ENCODE data around the gene FAAP20.
A peak's percentile ranks its signal among the peaks of the same experiment; 100 is the strongest.

Gene FAAP20

DNA sequence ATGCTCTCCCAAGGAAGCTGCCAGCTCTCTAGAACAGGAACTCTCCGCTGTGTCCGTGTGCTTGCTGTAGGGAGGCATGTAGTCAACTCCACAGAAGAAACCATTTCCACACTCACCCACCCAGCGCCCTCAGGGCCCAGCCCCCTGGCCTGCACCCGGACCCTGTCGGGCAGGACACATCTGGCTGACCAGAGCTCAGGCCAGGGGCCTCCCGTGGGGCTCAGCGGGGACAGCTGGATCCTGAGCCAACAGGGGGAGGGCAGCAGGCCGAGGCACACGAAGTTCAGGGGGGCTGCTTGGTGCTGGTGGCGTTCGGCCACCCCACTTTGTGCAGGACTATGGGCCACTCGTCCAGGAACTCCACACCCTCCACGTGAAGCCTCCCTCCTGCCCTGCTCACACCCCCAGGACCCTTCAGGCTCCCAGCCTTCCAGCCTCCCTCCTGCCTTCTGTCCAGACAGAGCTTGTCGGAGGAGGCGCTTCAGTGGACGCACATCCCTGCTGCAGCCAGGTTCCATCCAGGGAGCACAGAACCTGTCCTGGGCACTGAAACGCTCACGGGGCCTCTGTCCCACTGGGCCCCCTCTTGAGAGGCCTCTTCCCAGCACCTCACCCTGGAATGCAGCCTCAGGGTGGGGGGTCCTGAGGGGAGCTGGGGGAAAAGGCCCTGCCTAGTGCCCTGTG lies 15.0 kb upstream of the FAAP20 start:
- DNase-seq, result no peak

DNA sequence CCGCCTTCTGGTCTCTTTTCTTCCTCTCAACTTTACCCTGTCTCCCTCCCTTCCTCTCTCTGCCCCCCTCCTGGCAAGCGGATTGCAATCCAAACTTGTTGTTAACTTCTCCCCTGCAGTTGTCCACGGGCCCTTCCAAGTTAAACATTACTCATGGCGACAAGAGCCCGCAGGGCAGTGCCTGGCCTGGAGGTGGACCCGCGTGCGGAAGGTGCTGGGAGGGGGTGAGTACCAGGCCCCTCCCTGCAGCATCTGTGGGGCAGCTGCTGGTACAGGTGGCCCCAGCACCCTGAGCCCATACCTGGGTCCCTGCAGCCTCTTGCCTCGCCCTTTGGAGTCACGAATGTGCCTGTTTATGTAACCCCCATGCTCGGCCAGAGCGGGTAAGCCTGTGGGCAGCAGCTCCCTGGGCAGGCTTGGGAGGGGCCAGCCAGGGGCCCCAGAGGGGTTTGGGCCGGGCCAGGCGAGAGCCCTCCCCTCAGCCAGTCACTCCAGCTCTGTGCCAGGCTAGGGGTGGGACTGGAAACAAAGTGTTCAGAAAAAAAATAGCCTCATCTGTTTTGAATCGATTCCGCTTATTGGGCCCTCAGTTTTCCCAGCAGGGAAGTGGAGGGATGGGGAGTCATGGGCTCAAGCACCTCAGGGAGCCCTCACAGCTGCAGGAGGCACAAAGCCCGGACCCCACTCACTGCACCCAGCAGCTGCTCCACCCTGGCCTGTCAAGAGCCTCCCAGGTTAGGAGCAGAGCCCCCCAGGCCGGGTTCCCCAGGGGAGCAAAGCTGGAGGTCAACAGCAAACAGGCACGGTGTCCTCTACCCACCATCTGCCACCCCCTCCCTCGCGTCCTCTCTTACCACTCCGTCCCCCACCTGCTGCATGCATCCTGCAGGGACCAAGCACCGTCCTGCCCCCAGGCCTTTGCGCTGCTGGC lies 14.0 kb upstream of the FAAP20 start:
- no peak for DNase-seq

DNA sequence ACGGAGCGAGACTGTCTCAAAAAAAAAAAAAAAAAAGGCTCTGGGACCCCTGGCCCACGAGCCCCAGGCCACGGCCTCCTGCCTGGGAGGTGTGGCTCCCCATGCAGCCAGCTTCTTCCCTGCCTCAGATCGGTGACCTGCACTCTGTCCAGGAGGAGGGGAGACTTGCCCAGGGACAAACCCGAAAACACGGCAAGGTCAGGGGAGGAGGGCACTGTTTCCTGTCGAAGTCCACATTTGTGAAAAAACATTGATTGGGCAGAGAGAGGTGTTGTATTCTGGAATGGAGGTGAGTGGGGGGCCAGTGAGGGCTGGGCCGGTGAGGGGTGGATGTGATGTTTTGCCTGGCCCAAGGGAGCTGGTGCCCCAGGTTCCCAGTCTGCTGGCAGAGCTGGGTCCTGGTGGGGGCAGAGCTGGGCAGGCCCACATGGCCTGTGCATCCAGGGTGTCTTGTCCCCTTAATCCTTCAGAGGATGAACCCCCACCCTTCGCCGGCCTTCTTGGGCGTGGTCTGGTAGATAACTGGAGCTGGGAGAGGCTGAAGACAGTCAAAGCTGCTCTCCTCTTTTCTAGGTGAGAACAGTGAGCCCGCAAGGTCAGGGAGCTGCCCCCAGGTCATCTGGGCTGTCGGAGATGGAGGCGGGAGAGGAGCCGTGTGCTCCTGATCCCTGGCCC lies 12.4 kb upstream of the FAAP20 start:
- no peak for DNase-seq

DNA sequence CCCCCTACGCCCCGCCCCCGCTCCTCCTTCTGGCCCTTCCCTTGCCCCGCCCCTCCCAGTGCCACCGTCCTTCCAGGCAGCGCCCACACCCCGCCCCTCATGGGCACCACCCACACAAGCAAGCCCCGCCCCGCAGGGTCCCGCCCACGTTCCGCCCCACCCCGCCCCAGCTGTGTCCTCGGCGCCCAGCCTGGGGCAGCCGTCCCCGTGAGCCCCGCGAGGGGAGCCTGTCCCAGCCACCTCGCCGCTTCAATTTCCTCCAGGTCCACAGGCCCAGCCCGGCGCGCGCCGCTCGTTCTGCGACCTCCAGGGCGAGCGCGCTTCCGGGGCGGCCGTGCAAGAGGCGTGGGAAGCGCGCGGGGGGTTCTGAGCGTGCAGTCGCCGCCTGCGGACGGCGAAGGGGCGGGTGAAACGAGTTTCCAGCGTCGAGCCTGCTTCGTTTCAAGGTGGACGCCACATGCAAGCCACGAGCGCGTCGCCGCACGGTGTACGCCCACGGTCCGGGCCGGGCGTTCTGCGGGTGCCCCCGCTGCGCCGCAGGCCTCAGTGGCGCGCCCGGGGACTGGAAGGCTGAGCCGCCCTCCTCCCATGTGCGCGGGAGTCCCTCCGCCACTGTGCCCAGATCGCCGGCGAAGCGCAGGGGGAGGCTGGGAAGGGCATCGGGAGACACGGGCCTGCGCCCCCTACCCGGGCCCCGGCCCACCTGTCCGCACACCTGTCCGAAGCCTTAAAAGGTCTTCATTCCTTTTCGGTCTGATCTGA lies 10.8 kb upstream of the FAAP20 start:
- DNase-seq, result no peak

DNA sequence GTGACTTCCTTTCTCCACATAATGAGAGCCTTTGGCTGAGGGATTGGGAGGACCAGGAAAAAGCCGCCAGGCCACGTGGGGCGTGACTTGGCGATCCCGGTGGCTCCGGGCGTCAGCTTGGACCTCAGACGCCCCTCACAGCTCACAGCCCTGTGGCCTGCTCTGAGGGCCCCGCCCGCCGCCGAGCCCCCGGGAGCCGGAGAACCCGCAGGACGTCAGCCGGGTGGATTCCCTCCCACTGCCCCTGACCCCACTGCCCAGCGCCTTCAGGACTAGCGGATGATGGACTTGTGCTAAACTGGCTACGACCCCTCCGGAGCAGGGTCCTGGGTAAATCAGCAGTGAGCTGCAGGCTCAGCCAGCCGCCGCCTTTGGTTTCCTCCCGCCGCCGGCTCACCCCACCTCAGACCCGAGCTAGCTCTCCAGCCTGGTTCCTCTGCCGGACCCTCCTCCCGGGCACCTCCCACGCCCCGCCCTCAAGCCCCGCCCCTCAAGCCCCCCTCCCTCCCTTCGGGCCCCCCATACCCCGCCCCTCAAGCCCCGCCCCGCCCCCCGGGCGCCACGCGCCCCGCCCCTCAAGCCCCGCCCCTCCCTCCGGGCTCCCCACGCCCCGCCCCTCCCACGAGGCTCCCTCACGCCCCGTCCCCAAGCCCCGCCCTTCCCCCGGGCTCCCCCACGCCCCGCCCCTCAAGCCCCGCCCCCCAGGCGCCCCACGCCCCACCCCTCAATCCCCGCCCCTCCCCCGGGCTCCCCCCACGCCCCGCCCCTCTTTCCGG lies 10.0 kb upstream of the FAAP20 start:
- peak; percentile 94 for DNase-seq

DNA sequence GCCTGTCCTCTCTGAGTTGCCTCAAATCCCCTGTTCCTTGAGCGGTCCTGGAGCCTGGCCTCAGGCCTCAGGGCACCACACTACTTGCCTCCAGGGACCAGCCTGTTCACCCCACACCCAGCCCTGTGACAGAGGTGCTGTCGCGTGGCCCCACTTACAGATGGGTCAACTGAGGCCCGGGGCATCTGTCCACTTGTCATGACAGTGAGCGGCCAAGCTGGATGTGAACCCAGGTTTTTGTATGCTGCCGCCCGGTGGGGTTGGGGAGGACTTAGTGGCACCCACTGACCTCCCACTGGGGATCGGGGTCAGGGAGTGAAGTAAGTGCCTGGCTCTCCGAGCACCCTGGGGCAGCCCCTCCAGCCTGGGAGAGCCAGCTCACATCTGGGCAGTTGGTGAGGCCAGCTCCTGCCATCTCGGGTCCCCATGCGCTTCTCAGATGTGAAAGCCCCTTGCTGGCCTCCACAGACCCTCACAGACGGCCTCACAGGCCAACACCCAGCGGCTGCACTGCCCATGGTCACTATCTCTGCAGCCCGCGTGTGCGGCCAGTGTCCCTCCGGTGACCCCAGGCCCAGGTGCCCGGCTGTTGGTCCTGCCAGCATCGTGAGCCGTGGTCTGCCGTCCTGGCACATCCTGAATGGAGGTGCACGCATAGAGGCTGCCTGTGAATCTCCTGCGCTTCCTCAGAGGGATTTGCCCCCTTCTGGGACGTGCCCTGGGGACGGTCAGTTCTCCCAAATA lies 9.3 kb upstream of the FAAP20 start:
- no peak for DNase-seq

DNA sequence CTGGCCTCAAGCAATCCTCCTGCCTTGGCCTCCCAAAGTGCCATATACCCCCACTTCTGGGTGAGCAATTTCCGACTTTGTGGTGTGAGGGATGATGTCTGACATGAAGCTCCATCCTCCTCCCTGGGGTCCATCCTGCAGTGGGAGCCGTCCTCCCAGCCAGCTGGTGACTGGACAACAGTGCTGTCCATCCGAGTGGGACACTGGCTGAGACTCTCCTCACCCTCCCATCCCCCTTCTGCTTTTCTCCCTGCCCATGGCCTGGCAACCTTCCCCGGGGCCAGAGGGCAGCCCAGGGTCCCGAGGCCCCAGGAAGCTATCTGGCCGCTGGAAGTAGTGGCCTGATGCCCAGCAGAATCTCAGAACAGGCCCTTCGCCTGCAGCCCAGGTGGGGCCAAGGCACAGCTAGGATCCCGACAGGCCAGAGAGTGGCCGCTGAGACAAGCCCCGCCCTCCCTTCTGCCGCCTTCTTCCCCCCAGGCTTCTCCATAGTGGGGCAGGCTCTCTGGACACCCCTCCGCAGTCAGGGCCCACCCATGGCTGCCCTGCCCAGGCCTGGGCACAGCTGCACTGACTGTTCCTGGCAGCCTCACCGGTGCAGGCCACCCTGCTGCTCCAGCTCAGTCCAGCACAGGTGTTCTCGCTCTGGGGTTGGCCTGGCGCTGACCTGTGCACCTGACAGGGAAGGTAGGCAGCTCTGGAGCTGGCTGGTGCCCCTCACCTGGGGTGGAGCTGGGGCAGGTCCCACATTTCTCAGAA lies 8.4 kb upstream of the FAAP20 start:
- no peak for DNase-seq

DNA sequence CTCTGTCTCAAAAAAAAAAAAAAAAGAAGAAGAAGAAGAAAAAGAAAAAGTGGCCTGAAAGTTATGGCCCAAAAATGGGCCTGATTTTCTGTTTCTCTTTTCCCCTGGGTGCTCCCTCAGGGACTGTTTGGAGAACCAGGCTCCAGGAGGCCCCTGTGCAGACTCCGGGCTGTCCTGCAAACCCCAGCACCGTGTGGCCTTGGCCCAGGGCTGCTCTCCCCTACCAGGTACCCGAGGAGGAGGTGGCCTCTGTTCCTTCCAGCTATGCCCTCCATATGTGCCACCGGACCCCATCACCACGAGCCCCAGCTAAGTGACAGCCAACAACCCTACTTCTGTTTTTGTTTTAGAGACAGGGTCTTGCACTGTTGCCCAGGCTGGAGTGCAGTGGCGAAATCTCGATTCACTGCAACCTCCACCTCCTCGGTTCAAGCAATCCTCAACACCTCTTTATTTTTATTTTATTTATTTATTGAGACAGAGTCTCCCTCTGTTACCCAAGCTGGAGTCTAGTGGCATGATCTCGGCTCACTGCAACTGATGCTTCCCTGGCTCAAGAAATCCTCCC lies 7.5 kb upstream of the FAAP20 start:
- DNase-seq, result no peak

DNA sequence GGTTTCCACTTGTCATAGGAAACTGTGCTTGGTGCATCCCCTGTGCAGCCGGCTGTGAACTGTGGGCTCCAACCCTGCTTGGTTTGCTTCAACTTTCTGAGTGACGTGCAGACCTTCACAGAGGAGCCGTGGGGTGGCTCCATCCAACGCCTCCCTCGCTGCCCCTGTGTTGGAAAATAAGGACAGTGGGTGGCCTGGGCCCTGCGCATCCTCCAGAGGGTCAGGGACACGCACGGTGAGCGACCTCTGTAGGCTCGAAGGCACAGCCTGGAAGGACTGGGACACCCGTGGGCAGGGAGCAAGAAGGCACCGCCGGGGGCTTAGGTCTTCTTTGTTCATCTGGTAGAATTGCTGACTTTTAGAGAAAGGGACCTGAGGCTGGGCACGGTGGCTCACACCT lies 6.5 kb upstream of the FAAP20 start:
- DNase-seq, result no peak

DNA sequence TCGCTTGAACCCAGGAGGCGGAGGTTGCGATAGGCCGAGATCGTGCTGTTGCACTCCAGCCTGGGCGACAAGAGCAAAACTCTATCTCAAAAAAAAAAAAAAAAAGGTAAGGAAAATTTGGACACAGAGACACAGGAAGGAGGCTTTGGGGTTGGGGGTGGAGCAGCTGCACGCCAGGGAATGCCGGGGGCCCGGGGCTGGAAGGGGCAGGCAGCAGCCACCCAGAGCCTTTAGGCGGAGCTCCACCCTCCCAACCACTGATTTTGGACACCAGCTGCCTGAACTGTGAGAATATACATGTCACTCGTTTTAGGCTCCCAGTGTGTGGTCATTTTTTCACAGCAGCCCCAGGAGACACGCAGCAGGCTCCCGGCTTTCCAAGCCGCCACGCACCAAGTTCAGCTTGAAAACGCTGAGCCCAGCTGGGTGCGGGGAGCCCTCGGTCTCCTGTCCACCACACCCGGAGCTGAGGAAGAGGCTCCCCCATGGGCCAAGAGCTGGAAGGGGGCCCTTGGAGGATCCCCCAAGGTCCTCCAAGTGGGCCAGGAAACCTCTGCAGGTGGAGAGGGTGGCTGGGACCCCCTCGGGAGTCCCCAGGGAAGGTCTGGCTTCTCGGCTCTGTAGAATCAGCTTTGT lies 5.9 kb upstream of the FAAP20 start:
- no peak for DNase-seq

DNA sequence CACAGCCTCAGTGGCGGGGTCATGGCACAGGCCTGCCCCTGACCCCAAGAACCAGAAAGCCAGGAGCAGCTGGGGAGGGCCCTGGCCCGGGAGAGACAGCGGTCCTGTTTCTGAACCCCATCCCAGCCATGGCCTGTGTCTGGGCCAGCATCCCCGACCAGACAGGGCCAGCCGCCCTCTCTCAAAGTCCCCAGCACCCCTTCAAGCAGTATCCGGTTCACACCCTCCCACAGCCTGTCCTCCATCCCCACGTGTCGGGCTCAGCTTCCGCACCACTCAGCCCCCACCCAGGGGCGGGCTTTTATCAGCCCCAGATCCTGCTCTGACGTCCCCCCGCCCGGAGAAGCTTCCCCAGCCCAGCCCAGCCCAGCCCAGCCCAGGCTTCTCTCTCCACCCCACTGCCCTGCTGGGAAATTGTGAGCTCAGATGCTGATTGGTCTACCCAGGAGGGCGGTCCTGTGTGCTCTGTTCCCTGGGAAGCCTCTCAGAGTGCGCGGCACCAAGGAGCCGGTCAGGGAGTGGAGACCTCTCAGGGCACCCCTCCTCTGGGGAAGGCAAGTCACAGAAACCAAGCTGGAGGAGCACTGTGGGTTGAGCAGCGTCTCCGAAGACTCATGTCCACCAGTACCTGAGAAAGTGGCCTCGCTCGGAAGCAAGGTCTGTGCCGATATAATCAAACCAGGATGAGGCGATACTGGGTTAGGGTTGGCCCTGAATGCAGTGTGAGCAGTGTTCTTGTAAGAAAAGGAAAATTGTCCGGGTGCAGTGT lies 4.7 kb upstream of the FAAP20 start:
- DNase-seq, result no peak

DNA sequence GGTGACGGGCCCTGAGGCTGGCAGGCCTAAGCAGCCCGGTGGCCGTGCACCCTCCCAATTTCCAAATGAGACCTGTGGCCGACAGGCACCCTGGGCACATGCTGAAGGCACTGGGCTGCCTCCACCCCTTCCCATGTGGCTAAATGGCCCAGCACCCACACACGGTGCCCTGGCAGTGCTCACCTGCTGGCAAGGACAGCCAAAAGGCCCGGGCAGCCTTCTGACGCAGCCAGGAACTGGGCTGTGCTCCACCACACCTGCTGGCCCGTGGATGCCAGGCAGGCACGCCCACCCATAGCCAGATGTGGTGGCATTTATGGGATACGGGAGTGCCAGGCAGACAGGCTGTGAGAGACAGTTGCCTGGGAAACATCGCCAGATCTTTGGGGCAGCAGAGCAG lies 4.0 kb upstream of the FAAP20 start:
- DNase-seq, result no peak

DNA sequence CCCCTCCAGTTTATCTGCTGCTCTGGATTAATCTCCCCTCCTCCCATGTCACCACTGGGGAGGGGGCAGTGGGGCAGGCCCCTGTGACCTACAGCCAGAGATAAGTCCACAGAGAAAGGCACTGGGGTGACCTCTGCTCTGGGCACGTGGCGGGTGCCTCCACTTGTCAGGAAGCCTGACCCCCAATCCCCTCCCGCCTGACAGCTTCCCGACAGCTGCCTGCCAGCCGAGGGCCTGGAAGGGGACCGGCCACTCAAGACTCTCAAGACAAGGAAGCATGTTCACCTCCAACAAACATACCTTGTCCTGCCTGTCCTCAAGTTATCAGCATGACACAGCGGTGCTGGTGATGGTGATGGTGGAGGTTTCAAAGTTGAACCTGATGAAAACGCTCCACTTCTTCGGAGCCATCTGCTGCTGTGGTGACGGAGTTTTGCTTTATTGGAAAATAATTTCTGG lies 3.2 kb upstream of the FAAP20 start:
- no peak for DNase-seq

DNA sequence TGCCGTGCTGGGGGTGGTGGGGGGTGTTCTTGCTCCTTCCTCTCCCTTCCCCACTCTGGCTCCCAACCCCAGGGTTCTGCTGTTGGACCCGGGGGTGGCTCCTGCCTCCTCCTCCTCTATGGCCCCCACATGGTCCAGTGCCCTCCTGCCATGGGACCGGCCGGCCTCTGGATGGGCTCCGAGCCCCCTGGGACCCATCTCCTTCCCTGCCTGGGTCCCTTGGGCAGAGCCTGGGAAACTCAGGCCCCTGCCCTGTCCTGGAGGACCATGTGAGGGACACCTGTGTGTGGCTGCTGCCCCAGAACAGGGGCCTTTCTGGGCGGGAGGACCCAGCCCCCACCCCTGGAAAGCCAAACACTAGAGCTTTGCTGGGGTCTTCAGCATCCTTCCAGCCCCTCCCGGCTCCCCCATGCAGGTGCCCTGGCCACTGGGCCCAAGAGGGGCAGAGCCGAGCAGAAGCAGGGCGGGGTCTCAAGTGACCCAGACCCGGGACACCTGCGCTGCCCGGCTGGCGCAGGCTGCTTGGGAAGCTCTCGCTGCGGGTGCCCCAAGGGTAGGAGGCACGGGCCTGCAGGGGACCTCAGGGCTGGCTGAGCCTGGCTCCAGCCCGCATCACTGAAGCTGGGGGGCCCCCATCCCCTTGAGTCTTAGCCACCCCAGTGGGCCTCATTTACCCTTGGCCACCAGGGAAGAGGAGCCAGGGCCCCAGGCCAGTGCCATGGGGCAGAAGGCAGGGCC lies 2.5 kb upstream of the FAAP20 start:
- DNase-seq, result no peak

DNA sequence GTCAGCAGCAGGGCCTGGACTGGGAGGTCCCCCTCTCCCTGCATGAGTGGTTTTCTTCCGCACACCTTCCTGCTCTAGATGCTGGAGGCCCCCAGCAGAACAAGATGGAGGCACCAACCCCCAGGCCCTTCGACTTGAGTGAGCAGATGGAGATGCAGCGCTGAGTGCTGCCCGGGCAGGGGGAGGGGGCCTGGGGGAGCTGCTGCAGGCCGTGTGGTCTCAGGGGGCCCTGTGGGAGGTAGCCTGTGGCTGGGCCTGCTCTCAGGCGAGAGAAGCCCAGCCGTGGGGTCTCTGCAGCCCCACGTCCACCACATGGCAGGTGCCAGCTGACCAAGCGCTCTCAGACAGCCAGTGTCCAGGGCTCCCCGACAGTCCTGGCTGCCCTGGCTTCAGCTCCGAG lies 1.2 kb upstream of the FAAP20 start:
- DNase-seq, result peak; percentile 36

DNA sequence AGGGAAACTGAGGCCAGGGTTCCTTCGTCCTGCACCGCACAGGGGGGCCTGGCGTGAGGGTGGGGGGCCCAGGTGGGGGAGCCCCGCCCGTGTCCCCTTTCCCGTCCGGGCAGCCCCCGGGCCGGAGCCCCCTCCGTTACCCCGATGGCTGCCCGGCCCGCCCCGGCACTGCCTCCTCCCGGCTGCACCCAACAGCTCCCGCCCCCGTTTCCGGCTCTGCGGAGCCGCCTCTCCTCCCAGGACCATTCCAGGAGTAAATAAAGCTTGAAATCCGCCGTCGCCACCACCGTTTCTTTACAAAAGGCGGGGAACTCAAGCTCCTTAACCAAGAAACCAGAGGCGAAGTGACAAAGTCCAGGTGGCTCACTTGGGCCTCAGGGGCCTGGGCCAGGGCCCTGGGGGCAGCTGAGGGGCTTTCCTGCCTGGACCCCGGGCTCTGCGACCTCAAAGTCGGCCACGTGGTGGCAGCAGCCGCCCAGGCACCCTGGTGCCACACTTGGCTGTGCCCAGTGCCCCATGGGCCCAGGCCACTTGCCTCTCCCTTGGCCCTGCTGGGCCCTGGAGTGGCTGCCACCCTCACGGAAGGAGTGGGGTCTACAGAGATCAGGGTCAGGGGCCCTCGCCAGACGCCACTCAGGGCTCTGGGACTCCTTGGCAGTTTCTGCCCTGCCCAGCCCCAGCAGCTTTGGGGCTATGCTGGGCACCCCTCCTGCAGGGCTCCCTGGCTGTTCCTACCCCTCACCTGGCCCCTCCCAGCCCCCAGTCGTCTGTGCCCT lies 514 bp upstream of the FAAP20 start:
- DNase-seq, result peak; percentile 67

Data from NCI-H2171 (cell line).